Hematopoietic multipotent progenitor cell treated with erythropoietin and hydrocortisone succinate and interleukin-3 and kit ligand, for 15 days (in vitro differentiated cells): Measurements from ENCODE around the gene HRH2.

Source experiments
- DNase-seq: peaks from one replicate; pipeline ENCODE4 v3.0.0-alpha.2; 2015; ENCODE audit warnings: low spot score

HRH2 gene

DNA sequence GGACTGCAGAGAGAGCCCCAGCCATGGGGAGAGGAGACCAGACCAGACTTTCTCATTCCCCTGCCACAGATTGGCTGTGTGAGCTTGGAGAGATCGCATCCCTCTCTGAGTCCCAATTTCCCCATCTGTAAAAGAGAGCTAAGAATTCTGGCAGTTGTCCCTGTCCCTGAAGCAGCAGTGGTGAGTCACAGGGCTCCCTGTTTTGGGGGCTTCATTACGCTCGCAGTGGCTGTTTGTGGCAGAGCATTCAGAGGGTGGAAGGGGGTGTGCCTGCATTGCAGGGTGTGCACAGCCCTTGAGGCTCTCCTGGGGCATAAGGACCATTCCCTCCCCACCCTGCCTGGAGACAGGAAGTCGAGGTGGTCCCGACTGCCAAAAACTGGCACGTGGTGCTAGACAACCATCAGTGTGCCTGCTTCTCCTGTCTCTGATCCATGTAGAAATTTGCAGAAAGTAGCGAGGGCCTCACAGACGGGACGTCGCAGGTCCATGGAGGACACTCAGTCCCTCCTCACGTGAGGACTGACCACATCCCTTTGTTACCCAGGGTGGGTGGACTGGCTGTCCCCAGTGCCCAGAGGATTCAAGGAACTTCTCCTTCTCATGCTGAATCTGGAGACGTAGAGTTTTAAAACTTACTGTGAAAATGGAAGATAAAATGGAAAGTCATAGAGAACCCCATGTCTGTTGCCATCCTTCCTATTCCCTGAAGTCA, 35.3 kb downstream of the HRH2 start:
- no peak for DNase-seq

DNA sequence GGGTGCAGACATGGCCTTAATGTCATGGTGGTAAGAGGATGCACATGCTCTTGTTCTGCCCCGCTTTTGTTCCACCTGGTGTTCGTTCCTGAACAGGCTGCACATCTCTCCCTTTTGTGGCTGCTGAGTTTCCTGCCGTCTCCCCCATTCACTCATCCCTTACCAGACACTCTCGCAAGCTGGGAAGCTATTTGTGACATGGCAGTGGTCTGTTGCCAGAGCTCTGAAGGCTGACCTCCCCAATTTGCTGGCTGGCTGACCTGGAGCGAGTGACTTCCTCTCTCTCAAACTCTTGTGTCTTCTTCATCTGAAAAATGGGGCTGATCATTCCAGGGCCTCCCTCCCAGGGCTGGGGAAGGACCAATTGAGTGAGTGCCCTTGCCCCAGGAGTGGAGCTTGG, 35.9 kb downstream of the HRH2 start:
- DNase-seq = no peak

GRCh38 chr5:175694371-175695160, 36.7 kb downstream of the HRH2 start:
- DNase-seq = no peak

DNA sequence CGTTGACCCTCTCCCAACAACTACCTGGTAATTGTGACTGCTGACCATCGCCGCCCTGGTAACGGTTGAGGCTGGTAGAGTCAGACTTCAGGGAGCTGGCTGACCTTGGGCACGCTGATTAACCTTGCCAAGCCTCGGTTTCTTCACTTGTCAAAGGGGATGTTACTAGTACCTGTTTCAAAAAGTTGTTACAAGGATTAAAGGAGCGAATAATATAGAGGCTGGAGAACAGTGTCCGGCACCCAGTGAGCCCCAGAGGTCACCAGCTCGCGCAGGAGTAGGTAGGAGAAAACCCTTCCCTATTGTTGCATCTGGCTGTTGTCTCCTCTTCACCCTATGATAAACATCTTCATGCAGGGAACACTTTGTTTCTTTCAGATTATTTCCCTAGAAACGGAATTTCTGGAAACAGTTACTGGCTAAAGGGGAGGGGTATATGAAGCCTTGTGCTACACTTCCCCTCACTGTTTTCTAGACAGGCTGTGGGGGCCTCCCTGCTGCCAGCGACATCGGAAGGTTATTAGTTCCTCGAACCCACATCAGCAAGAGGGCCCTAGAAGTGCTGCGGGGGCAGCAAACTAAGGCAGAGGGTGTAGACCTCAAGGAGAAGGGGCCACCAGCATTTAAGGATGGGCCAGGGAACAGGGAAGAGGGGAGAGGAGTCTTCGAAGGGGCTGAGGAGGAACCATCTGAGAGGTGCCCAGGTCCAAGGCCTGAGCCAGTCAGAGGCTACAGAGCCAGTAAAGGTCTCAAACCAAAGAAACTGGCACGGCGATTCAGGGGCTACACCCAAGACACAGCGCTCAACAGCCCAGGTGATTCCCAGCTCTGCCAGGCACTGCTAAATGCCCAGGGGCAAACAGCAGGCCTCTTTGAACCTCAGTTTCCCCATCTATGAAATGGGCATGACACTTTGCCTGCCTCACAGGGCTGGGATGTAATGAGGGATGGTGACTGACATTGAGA, 37.6 kb downstream of the HRH2 start:
- no peak for DNase-seq

- DNase-seq = no peak
Measured at GRCh38 chr5:175696139-175696854, 38.4 kb downstream of the HRH2 start.

- DNase-seq = no peak
Measured at GRCh38 chr5:175696855-175697198, 39.0 kb downstream of the HRH2 start.

DNA sequence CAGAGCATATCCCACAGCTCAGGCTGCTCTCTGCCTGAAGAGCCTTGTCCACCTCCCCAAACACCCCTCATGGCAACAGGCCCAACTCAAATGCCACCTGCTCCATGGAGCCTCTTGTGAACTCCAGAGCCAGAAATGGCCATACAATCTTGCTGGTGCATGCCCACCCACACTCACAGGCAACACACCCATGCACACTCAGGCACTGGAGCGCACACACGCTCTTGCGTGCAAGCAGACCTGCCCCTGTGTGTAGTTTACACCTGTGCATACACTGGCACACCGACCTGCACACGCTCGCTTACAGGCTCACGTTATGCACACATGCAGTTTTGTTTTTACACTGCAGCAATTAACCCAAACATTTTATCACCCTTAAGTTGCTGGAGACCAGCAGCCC, 40.0 kb downstream of the HRH2 start:
- no peak for DNase-seq

DNA sequence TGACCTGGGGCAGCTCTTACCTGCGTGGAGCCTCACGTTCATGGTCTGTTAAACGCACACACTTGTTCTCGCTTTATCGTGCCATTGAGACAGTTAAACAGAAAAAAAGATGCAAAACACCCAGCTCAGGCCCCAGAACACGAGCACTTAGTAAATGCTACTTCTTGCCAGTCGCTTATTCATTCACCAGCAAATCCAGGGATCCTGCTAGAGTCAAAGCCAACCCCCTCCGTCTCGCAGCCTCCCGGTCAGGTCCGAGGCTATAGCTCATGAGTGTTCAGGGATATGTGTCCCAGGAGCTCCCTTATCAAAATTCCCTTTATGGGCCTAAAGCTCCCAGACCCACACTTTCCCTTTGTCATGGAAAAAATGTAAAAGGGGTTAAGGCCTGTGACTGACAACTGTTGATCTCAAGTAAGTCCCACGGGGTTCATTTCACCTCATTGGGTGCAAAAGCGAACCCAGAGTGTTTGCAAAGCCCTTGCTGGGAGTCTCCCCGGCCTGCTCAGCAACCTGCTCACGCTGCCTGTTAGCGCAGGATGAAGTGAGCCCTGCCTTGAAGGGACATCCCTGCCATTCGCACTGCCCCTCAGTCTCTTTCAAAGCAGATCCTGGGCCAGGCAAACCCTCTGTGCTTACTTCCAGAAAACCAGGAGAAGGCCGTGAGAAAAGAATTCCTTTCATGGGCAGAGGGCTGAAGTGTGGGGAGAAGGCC, 40.7 kb downstream of the HRH2 start:
- no peak for DNase-seq

DNA sequence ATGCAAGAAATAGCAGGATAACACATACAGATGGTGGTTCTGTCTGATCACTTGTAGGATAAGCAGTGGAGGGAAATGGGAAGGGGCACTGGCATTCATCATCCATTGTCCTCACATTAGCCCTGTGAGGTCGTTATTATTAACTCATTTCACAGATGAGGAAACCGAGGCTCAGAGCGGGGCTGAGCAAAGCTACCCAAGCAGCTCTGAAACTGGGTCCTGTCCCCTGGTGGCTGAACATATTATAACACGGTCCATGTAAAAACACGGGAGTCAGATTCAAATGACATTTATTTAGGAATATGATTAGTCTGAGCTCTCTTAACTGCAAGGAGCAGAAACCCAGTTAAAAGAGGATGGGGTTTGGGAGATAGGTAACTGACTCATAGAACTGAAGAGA, 43.1 kb downstream of the HRH2 start:
- no peak for DNase-seq

DNA sequence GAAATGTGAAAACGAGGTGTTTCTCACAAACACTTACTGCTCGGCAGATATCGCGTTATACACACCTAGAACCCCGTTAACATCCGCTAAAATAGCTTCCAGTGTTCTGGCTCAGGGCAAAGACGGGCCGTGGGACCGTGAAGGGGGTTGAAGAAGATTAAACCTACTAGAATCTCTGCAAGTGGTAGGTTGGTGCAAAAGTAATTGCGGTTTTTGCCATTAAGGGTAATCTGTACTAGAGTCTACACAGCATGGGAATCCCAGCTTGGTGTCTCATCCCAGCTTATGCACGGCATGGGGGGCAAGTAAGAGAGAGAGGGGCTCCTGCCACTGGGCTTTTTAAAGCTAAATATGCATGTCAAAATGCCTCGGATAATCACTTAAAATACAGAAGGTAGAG, 43.9 kb downstream of the HRH2 start:
- no peak for DNase-seq

DNA sequence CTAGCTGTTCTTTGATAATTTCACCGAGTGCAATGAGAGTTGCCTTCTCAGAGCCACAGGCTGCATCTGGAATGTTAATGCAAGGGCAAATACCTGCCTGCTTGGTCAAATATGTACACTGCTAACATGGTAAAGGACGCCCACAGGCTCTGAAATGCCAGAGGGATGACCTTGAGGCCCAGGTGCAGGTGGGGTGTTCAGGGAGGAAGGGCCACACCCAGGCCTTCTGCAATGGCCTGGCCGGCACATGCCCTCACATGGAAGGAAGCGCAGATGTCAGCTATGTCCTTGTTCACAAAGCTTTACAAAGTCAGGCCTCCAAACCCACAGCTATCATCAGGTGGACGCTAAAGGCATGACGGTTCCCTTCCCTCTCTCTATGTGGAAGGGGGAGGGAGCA, 48.6 kb downstream of the HRH2 start:
- DNase-seq = no peak

DNA sequence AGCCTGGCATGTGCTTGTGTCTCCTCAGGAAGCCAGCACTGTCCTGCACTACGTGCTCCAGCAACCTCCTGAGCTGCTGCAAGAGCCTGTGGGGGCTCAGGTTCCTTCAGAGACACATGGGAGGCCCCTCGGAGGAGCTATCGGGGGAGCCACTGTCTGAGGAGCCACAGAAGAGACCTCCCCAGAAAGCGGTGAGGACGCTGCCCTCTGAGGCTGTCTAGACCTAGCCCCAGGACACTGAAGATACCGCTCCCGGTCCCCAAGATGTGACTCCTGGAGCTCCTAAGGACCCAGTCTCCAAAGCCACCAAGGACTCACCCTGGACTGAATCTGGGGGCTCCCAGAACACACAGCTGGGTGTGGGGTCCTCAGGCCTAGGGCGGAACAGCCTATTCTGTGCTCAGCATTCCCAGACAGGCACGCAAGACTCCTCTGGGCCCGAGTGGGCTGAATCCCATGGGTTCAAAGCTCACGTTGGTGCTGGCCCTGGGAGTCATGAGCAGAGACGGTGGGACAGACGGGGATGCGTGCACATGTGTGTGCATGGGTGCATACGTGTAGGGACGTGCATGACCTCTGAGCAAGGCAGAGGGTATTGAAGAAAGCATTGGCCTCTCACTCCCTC, 50.0 kb downstream of the HRH2 start:
- DNase-seq = no peak

DNA sequence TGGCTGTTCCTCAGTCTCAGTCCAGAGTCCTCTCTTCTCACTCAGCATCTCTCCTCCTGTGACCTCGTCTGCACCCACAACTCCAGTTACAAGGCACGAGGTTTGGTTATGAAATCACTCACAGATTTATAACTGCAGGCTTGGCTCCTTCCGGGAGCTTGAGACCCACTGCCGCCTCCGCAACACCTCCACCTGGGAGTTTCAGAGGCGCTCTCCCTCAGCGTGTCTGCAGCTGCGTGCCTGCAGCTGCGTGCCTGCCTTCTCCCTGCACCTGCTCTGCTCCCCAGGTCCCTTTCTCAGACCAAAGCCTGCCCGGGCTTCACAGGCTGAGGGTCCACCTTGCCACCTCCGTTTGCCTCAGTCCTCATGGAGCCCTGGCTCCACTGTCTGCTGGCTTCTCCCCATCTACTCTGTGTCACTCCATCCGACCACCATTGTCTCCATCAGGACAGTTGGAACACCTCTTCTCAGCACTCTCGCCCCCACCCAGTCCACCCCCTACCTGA, 51.5 kb downstream of the HRH2 start:
- DNase-seq = no peak

DNA sequence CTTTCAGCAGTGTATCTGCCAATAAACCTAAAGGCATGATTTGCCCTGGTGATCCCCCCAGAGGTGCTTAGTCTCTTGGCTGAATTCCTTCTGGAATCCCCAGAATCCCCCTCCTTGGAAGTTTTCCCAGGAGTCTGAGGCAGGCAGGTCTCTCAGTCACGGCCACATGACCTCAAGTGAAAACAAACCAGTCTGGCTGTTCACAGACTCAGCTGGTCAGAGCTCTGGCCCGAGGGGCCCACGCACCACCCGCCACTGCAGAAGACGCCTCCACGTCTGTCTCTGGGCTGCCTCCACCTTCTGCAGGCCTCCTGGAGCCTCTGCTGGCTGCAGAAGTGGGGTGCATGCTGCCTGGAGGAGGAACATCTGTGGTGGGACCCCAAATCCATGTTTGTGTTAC, 52.5 kb downstream of the HRH2 start:
- DNase-seq = no peak

DNA sequence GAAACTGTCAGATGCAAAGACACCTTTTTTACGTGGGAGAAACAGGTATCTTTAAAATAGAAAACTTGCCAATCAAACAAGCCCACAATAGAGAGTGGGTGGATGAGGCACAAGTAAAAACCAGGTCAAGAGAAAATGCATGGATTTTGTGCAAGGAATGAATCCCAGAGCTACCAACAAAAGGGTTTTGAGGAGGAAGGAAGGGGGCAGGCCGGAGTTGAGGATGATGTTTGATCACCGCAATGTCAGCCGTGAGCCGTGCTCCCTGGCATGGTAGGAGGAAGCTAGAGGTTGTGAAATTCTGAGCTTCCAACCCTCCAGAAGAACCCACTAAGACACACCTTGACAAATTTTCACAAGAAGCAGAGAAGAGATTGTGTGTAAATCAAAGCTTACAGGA, 53.2 kb downstream of the HRH2 start:
- no peak for DNase-seq

DNA sequence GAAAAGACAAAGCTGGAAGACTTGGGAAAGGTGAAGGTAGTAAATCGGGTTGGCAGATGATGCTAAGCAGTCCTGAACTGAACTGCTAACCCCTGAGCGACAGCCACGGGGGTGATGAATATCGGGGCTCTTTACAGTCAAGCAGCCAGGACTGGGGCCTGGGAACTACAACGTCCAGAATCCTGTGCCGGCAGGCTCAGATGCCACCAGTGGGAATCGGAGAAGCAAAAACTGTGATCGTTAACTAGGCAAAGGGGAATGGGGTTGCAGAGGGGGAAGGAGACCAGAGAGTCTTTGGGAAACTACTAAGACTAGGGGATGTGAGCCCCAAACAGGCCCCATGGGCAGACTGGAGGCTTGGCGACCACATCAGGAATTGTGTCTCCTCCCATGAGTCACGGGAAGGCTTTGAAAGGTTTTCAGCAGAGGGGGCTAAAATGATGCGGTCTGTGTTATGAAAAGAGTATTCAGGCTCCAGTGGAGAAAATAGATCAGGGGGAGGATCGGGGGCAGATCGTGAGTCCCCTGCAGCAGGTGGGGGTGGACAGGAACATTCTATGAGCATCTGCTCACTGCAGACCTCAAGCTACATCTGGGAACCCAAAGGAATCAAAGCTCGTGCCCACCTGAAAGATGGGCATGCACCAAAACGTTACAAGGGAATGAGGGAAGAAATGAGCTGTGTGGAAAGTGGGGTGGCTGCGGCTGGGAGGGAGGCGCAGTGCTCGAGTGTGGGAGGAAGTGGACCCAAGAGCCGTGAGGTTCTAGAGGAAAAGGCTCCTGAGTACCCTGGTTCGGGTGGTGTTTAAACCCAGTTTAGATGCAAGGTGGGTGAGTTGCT, 53.8 kb downstream of the HRH2 start:
- no peak for DNase-seq

GRCh38 chr5:175712313-175712680, 54.4 kb downstream of the HRH2 start:
- no peak for DNase-seq

GRCh38 chr5:175712681-175713085, 54.8 kb downstream of the HRH2 start:
- DNase-seq = no peak

GRCh38 chr5:175713930-175714329, 56.1 kb downstream of the HRH2 start:
- no peak for DNase-seq
